CD4-positive, alpha-beta T cell (primary cell): Measurements from ENCODE around the gene TTN. TPM values are rescaled to one million over a fixed set of nuclear protein-coding genes. Genes with fewer than 3 reads are reported as not detected.
A peak's percentile ranks its signal among the peaks of the same experiment; 100 is the strongest.

Experiments used
- ATAC-seq: fragments of 200-7000 bp; cut with Tn5 transposase; one replicate; pipeline ENCODE4 v1.10.0; 2022; ENCODE audit warnings: mild to moderate bottlenecking; ENCODE audit not compliant: poor library complexity
- CTCF ChIA-PET: fragments of 350-600 bp; sonication (Branson Sonifier 250); formaldehyde crosslinking; loops from one replicate; lab custom pipeline; 2021; ENCODE audit warnings: antibody characterized with exemption, inconsistent platforms; lab: Charles Lee
- POLR2A ChIA-PET: fragments of 350-600 bp; sonication (Branson Sonifier 250); formaldehyde crosslinking; loops from one replicate; lab custom pipeline; 2021; ENCODE audit warnings: antibody characterized with exemption, inconsistent platforms; lab: Charles Lee
- DNase-seq, 14 experiments: peaks; one replicate each; pipeline ENCODE4 v3.0.0-alpha.2; 2013 to 2020; ENCODE audit warnings: mixed read lengths in 2 of 14
- H3K27ac ChIP-seq, 2 donors: one replicate each; pipeline versions ENCODE4 v1.5.1 to v1.7.0; 2013; ENCODE audit warnings: low read length in 2 of 2, low read depth in 1 of 2, mild to moderate bottlenecking in 1 of 2
- H3K27me3 ChIP-seq, 2 experiments: 1 replicate in 1 of 2; 2 replicates in 1 of 2; pipeline versions ENCODE4 v1.6.1 to v1.7.0; 2013; ENCODE audit warnings: low read length in 2 of 2, control low read depth in 1 of 2, mild to moderate bottlenecking in 1 of 2, moderate library complexity in 1 of 2; ENCODE audit not compliant: insufficient read depth in 2 of 2, control insufficient read depth in 1 of 2
- H3K36me3 ChIP-seq: one replicate; pipeline ENCODE4 v1.6.1; 2013; ENCODE audit warnings: low read length, control low read depth; ENCODE audit not compliant: insufficient read depth
- H3K4me1 ChIP-seq: one replicate; pipeline ENCODE4 v1.6.1; 2013; ENCODE audit warnings: low read length, control low read depth; ENCODE audit not compliant: insufficient read depth
- H3K4me3 ChIP-seq: one replicate; pipeline ENCODE4 v1.5.1; 2013; ENCODE audit warnings: mild to moderate bottlenecking, low read length, moderate library complexity
- H3K9me3 ChIP-seq, 2 experiments: 1 replicate in 1 of 2; 2 replicates in 1 of 2; pipeline versions ENCODE4 v1.6.1 to v1.7.0; 2013; ENCODE audit warnings: low read length in 2 of 2, mild to moderate bottlenecking in 2 of 2, control low read depth in 1 of 2, moderate library complexity in 1 of 2; ENCODE audit not compliant: control insufficient read depth in 1 of 2, insufficient read depth in 1 of 2
- H3K27ac Mint-ChIP-seq: one replicate; pipeline ENCODE4 v1.8.0; 2020; ENCODE audit warnings: mixed read lengths
- H3K27me3 Mint-ChIP-seq: one replicate; pipeline ENCODE4 v1.8.0; 2021; ENCODE audit warnings: mixed read lengths
- H3K36me3 Mint-ChIP-seq: one replicate; pipeline ENCODE4 v1.8.0; 2021; ENCODE audit warnings: low read depth, mixed read lengths
- H3K4me1 Mint-ChIP-seq: one replicate; pipeline ENCODE4 v1.8.0; 2021; ENCODE audit warnings: low read depth, mixed read lengths
- H3K4me3 Mint-ChIP-seq: one replicate; pipeline ENCODE4 v1.8.0; 2020; ENCODE audit warnings: mild to moderate bottlenecking, mixed read lengths
- H3K9me3 Mint-ChIP-seq: one replicate; pipeline ENCODE4 v1.8.0; 2020; ENCODE audit warnings: mixed read lengths
- CTCF ChIP-seq: fragments of 200-600 bp; IDR thresholded peaks from one replicate; pipeline ENCODE4 v1.8.0; 2022; ENCODE audit warnings: antibody characterized with exemption, mild to moderate bottlenecking
- intact Hi-C, 2 experiments: fragments of 100-400 bp; cut with DNase I in 1 of 2; cut with micrococcal nuclease in 1 of 2; formaldehyde crosslinking; loops; one replicate each; pipeline versions ENCODE4 v1.15.1 to v1.9.0; 2023 to 2025; cut with DNase I, micrococcal nuclease
- total RNA-seq, 174 experiments: library from RNA in 2 of 174; stranded (reverse) in 2 of 174; gene quantifications; one replicate each; pipeline ENCODE4 v1.2.3 and lab custom pipeline; 2021 to 2026

The TTN gene
- total RNA-seq, 2 experiments from 2014 or later, result 27.5 to 29.2 TPM

GRCh38 chr2:178536037-178536436, 271.2 kb downstream of the TTN start:
- H3K9me3 Mint-ChIP-seq, result no peaks in the 10 kb centered on the region
- no peak overlapping the region for H3K27ac Mint-ChIP-seq
- no peak for ATAC-seq
- TF ChIP-seq CTCF, result no peak
- POLR2A ChIA-PET, result no interaction called here
- no peak overlapping the region for H3K27ac ChIP-seq
- H3K4me3 ChIP-seq, result no peak overlapping the region
- intact Hi-C loops, result no loop called here
- no peaks in the 10 kb centered on the region for H3K9me3 ChIP-seq
- H3K36me3 Mint-ChIP-seq, result peaks cover 100% of the 10 kb centered on the region
- H3K4me3 Mint-ChIP-seq, result no peak overlapping the region
- CTCF ChIA-PET, result no interaction called here
- no peaks in the 10 kb centered on the region for H3K4me1 ChIP-seq
- no peak for DNase-seq
- H3K36me3 ChIP-seq, result peaks cover 80% of the 10 kb centered on the region
- H3K4me1 Mint-ChIP-seq, result peaks cover 3% of the 10 kb centered on the region
- no peaks in the 10 kb centered on the region for H3K27me3 ChIP-seq
- no peaks in the 10 kb centered on the region for H3K27me3 Mint-ChIP-seq

DNA sequence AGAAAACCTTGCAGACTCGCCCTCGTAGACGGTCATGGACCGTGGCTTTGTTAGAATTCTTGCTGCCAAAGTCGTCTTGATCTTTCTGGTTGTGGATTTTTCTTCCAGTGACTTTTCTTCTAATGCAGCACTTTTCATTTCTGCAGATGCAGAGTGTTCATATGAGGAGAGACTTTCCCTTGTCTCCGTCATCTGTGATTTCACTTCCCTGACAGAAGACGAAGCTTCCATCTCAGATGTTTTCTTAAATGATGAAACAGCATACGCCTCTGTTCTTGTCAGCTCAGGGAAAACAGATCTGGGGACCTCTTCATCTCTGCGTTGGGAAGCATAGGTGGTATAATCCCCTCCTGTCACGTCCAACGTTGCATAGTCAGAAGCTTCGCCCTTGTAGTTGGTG, 276.1 kb downstream of the TTN start:
- H3K4me1 Mint-ChIP-seq, result peaks cover 27% of the 10 kb centered on the region
- no peaks in the 10 kb centered on the region for H3K9me3 Mint-ChIP-seq
- TF ChIP-seq CTCF, result no peak
- intact Hi-C loops, result no loop called here
- H3K4me3 Mint-ChIP-seq, result no peak overlapping the region
- DNase-seq (no peak), ATAC-seq (no peak)
- Histone ChIP-seq H3K4me1 (no peaks in the 10 kb centered on the region), H3K4me3 (no peak overlapping the region), H3K27me3 (no peaks in the 10 kb centered on the region), H3K27ac (no peak overlapping the region), H3K36me3 (peaks cover 47% of the 10 kb centered on the region), H3K9me3 (no peaks in the 10 kb centered on the region)
- POLR2A ChIA-PET, result no interaction called here
- no peaks in the 10 kb centered on the region for H3K27me3 Mint-ChIP-seq
- H3K36me3 Mint-ChIP-seq, result peaks cover 93% of the 10 kb centered on the region
- no peak overlapping the region for H3K27ac Mint-ChIP-seq
- CTCF ChIA-PET, result no interaction called here

DNA sequence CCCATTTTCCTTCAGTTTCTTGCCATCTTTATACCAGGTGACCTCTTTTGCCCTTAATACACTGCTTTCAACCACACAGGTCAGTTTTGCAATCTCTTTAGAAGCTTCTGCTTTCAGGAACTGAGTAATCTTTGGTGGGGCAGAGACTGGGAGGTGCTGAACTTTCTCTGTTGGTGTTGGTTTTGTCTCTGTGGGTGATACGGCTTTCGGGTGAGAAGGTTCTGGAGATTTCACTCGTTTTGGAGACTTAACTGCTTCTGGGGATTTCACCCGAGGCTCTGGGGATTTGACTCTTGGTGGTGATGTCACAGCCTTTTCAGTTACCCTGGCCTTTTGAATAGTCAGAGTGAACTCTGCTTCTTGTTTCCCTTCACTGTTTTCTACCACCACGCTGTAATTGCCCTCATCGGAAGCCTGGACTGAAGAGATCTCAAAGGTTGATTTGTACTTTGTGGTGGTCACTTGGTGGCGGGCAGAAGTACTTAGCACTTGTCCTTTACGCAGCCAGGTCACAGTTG, 276.5 kb downstream of the TTN start:
- H3K4me1 Mint-ChIP-seq, result peaks cover 32% of the 10 kb centered on the region
- DNase-seq, result peak in 3 of 14 experiments; percentile 21 to 44 (median 42)
- peak; percentile 21 for ATAC-seq
- Histone ChIP-seq H3K27me3 (no peaks in the 10 kb centered on the region), H3K4me1 (no peaks in the 10 kb centered on the region), H3K36me3 (peaks cover 42% of the 10 kb centered on the region), H3K4me3 (no peak overlapping the region), H3K9me3 (no peaks in the 10 kb centered on the region), H3K27ac (no peak overlapping the region)
- ChIA-PET POLR2A (no interaction called here), CTCF (no interaction called here)
- peaks cover 93% of the 10 kb centered on the region for H3K36me3 Mint-ChIP-seq
- no peaks in the 10 kb centered on the region for H3K27me3 Mint-ChIP-seq
- no peak overlapping the region for H3K4me3 Mint-ChIP-seq
- H3K9me3 Mint-ChIP-seq, result no peaks in the 10 kb centered on the region
- no peak for TF ChIP-seq CTCF
- H3K27ac Mint-ChIP-seq, result no peak overlapping the region
- intact Hi-C loops, result no loop called here
